IMR-90 (cell line): ENCODE results near the gene GZMA. TPM values are rescaled to one million over a fixed set of nuclear protein-coding genes. Genes with fewer than 3 reads are reported as not detected.

ENCODE experiments used
- ATAC-seq: fragments of 200-7000 bp; cut with Tn5 transposase; 2 replicates; pipeline ENCODE4 v1.9.1; 2020; ENCODE audit warnings: low read depth, mild to moderate bottlenecking, moderate library complexity
- BruUV-seq: library from RNA; stranded (reverse); fragments of 400-500 nt; replicated peaks from 2 replicates; lab custom pipeline; 2021; lab: Mats Ljungman, UMichigan
- CTCF ChIA-PET: fragments of 300-600 bp; formaldehyde crosslinking; extraction: SDS; loops from one replicate; lab custom pipeline; 2021; ENCODE audit warnings: antibody characterized with exemption; lab: Yijun Ruan, JAX
- POLR2A ChIA-PET: fragments of 300-600 bp; sonication (Branson Sonifier 250); formaldehyde crosslinking; loops from one replicate; lab custom pipeline; 2022; ENCODE audit warnings: antibody characterized with exemption; ENCODE audit not compliant: unreplicated experiment; lab: Charles Lee
- DNase-seq: peaks from one replicate; pipeline ENCODE4 v3.0.0; 2013
- H2AFZ ChIP-seq: replicated peaks from 2 replicates; pipeline ENCODE3; 2013; ENCODE audit warnings: low read length, mild to moderate bottlenecking; ENCODE audit not compliant: poor library complexity
- H2AK5ac ChIP-seq: 2 replicates; pipeline ENCODE4 v1.6.1; 2013; ENCODE audit warnings: low read depth, low read length, inconsistent platforms
- H2AK9ac ChIP-seq: replicated peaks from 2 replicates; pipeline ENCODE3; 2013; ENCODE audit warnings: mild to moderate bottlenecking, low read depth, low read length, moderate library complexity; ENCODE audit not compliant: poor library complexity
- H2BK120ac ChIP-seq: 2 replicates; pipeline ENCODE4 v1.6.1; 2013; ENCODE audit warnings: low read depth, low read length, inconsistent platforms
- H2BK15ac ChIP-seq: 3 replicates; pipeline ENCODE4 v1.6.1; 2013; ENCODE audit warnings: low read depth, low read length, inconsistent platforms
- H2BK20ac ChIP-seq: 2 replicates; pipeline ENCODE4 v1.6.1; 2013; ENCODE audit warnings: low read depth, mild to moderate bottlenecking, inconsistent platforms, low read length, moderate library complexity
- H2BK5ac ChIP-seq: 2 replicates; pipeline ENCODE4 v1.6.1; 2013; ENCODE audit warnings: mild to moderate bottlenecking, low read depth, low read length, inconsistent platforms; ENCODE audit not compliant: poor library complexity, severe bottlenecking
- H3K14ac ChIP-seq: replicated peaks from 2 replicates; pipeline ENCODE4 v1.6.1; 2013; ENCODE audit warnings: low read depth, low read length, inconsistent platforms
- H3K18ac ChIP-seq: 2 replicates; pipeline ENCODE4 v1.6.1; 2013; ENCODE audit warnings: low read depth, low read length, control low read depth
- H3K23ac ChIP-seq: 2 replicates; pipeline ENCODE4 v1.6.1; 2013; ENCODE audit warnings: low read depth, low read length, inconsistent platforms
- H3K27ac ChIP-seq: 2 replicates; pipeline ENCODE4 v1.5.1; 2013; ENCODE audit warnings: mild to moderate bottlenecking, control low read depth, low read length; ENCODE audit not compliant: insufficient read depth
- H3K27me3 ChIP-seq: 2 replicates; pipeline ENCODE4 v1.6.1; 2013; ENCODE audit warnings: low read length; ENCODE audit not compliant: control insufficient read depth, insufficient read depth
- H3K36me3 ChIP-seq: 2 replicates; pipeline ENCODE4 v1.6.1; 2013; ENCODE audit warnings: low read length, mixed read lengths; ENCODE audit not compliant: control insufficient read depth, insufficient read depth
- H3K4ac ChIP-seq: 2 replicates; pipeline ENCODE4 v1.6.1; 2013; ENCODE audit warnings: low read depth, low read length, inconsistent platforms
- H3K4me1 ChIP-seq: 2 replicates; pipeline ENCODE4 v1.6.1; 2013; ENCODE audit warnings: low read length, mixed read lengths; ENCODE audit not compliant: control insufficient read depth, insufficient read depth
- H3K4me2 ChIP-seq: 2 replicates; pipeline ENCODE4 v1.6.1; 2013; ENCODE audit warnings: low read depth, mild to moderate bottlenecking, control low read depth, low read length, moderate library complexity
- H3K4me3 ChIP-seq: 2 replicates; pipeline ENCODE4 v1.5.1; 2013; ENCODE audit warnings: low read depth, mild to moderate bottlenecking, control low read depth, low read length, moderate library complexity; ENCODE audit not compliant: insufficient read depth
- H3K56ac ChIP-seq: 2 replicates; pipeline ENCODE4 v1.6.1; 2013; ENCODE audit warnings: low read length, inconsistent platforms; ENCODE audit not compliant: insufficient read depth; ENCODE audit errors: extremely low read depth
- H3K79me1 ChIP-seq, 2 experiments: 2 replicates each; pipeline ENCODE4 v1.6.1; 2013; ENCODE audit warnings: low read length in 2 of 2, inconsistent platforms in 1 of 2, low read depth in 1 of 2
- H3K9ac ChIP-seq: 2 replicates; pipeline ENCODE4 v1.6.1; 2013; ENCODE audit warnings: low read depth, low read length, control low read depth
- H3K9me1 ChIP-seq: 2 replicates; pipeline ENCODE4 v1.6.1; 2013; ENCODE audit warnings: low read length, inconsistent platforms; ENCODE audit not compliant: insufficient read depth
- H3K9me3 ChIP-seq: 2 replicates; pipeline ENCODE4 v1.6.1; 2013; ENCODE audit warnings: low read length; ENCODE audit not compliant: control insufficient read depth, insufficient read depth
- H4K20me1 ChIP-seq: 2 replicates; pipeline ENCODE4 v1.6.1; 2013; ENCODE audit warnings: low read length, inconsistent platforms; ENCODE audit not compliant: insufficient read depth
- H4K5ac ChIP-seq: 2 replicates; pipeline ENCODE4 v1.6.1; 2013; ENCODE audit warnings: mild to moderate bottlenecking, low read depth, low read length, control low read depth
- H4K8ac ChIP-seq, 2 experiments: 2 replicates each; pipeline ENCODE4 v1.6.1; 2013; ENCODE audit warnings: low read depth in 2 of 2, low read length in 2 of 2, control low read depth in 1 of 2, inconsistent platforms in 1 of 2
- H4K91ac ChIP-seq: 2 replicates; pipeline ENCODE4 v1.6.1; 2013; ENCODE audit warnings: low read depth, low read length, inconsistent platforms; ENCODE audit not compliant: insufficient read depth
- CEBPB ChIP-seq: IDR thresholded peaks from 2 replicates; pipeline ENCODE4 v1.6.1; 2012; ENCODE audit warnings: low read depth, low read length, improper control_type of control experiment
- CHD1 ChIP-seq: IDR thresholded peaks from 2 replicates; pipeline ENCODE4 v1.6.1; 2012; ENCODE audit warnings: low read depth, low read length, improper control_type of control experiment
- FOS ChIP-seq: fragments of 150-350 bp; IDR thresholded peaks from 2 replicates; pipeline ENCODE4 v1.6.1; 2016; ENCODE audit warnings: low read depth, low read length
- MAFK ChIP-seq: IDR thresholded peaks from 2 replicates; pipeline ENCODE4 v1.6.1; 2012; ENCODE audit warnings: low read depth, low read length, improper control_type of control experiment
- MAZ ChIP-seq: IDR thresholded peaks from 2 replicates; pipeline ENCODE4 v1.6.1; 2012; ENCODE audit warnings: low read depth, mild to moderate bottlenecking, low read length, improper control_type of control experiment, moderate library complexity, borderline replicate concordance
- MXI1 ChIP-seq: IDR thresholded peaks from 2 replicates; pipeline ENCODE4 v1.6.1; 2012; ENCODE audit warnings: low read depth, mild to moderate bottlenecking, low read length, moderate library complexity, borderline replicate concordance
- POLR2A ChIP-seq: IDR thresholded peaks from 2 replicates; pipeline ENCODE4 v1.6.1; 2012; ENCODE audit warnings: mild to moderate bottlenecking, low read depth, low read length
- RFX5 ChIP-seq: IDR thresholded peaks from 2 replicates; pipeline ENCODE4 v1.8.0; 2012; ENCODE audit warnings: low read depth, mild to moderate bottlenecking, low read length, moderate library complexity
- dilution Hi-C: fragments of 300-500 bp; cut with HindIII; formaldehyde crosslinking; loops from one replicate; pipeline ENCODE4 v1.14.3; 2018; ENCODE audit warnings: low sequenced_read_pairs; ENCODE audit not compliant: unreplicated experiment
- in situ Hi-C: fragments of 300-500 bp; cut with MboI; formaldehyde crosslinking; loops from 3 replicates; pipeline ENCODE4 v1.14.3; 2019; ENCODE audit warnings: low sequenced_read_pairs, inconsistent platforms, mixed read lengths
- intact Hi-C: fragments of 100-400 bp; cut with micrococcal nuclease; formaldehyde crosslinking; loops from 2 replicates; pipeline ENCODE4 v1.10.0; 2022
- polyA plus RNA-seq, 3 experiments: library from polyadenylated mRNA; depleted of rRNA; stranded (reverse); fragments of >200 nt; gene quantifications; 2 replicates each; pipeline ENCODE4 v1.2.3, GENCODE V29; 2012; ENCODE audit warnings: low replicate concordance in 1 of 3
- total RNA-seq: library from RNA; depleted of rRNA; stranded (reverse); fragments of >200 nt; gene quantifications from 2 replicates; pipeline ENCODE4 v1.2.3, GENCODE V29; 2012

The GZMA gene
- total and polyA plus RNA-seq, 2 of the 4 experiments (the other 2 are of a cell fraction), result not detected

GRCh38 chr5:55113327-55113726, 10.9 kb downstream of the GZMA start:
- Histone ChIP-seq H3K4me1 (no peaks in the 10 kb centered on the region), H3K18ac (no peak overlapping the region), H2BK120ac (no peak overlapping the region), H3K9ac (no peak overlapping the region), H3K14ac (no peak overlapping the region), H4K8ac (no peak overlapping the region), H2AFZ (no peak overlapping the region), H3K4ac (no peak overlapping the region), H4K20me1 (no peaks in the 10 kb centered on the region), H2AK5ac (no peak overlapping the region), H2BK15ac (no peak overlapping the region), H3K23ac (no peak overlapping the region), H3K4me3 (no peak overlapping the region), H4K5ac (no peak overlapping the region), H3K36me3 (no peaks in the 10 kb centered on the region), H2AK9ac (no peak overlapping the region), H2BK20ac (no peak overlapping the region), H3K9me3 (no peaks in the 10 kb centered on the region), H3K79me1 (no peaks in the 10 kb centered on the region), H3K56ac (no peak overlapping the region), H3K4me2 (no peak overlapping the region), H3K9me1 (no peaks in the 10 kb centered on the region), H3K27ac (no peak overlapping the region), H4K91ac (no peak overlapping the region), H2BK5ac (no peak overlapping the region), H3K27me3 (peaks cover 37% of the 10 kb centered on the region)
- TF ChIP-seq CEBPB (no peak), FOS (no peak), MAZ (no peak), RFX5 (no peak), POLR2A (no peak), MXI1 (no peak), MAFK (no peak), CHD1 (no peak)
- intact Hi-C loops (no loop called here), in situ Hi-C loops (no loop called here), dilution Hi-C loops (no loop called here)
- ChIA-PET POLR2A (no interaction called here), CTCF (no interaction called here)
- no TSS peak for BruUV-seq
- ATAC-seq (no peak), DNase-seq (no peak)
